ENCODE measurements around the gene PCOLCE2. TPM values are rescaled to one million over a fixed set of nuclear protein-coding genes. Genes with fewer than 3 reads are reported as not detected.

PCOLCE2 gene
- total RNA-seq, 1 experiment from 2014 or later: 1.5 TPM

DNA sequence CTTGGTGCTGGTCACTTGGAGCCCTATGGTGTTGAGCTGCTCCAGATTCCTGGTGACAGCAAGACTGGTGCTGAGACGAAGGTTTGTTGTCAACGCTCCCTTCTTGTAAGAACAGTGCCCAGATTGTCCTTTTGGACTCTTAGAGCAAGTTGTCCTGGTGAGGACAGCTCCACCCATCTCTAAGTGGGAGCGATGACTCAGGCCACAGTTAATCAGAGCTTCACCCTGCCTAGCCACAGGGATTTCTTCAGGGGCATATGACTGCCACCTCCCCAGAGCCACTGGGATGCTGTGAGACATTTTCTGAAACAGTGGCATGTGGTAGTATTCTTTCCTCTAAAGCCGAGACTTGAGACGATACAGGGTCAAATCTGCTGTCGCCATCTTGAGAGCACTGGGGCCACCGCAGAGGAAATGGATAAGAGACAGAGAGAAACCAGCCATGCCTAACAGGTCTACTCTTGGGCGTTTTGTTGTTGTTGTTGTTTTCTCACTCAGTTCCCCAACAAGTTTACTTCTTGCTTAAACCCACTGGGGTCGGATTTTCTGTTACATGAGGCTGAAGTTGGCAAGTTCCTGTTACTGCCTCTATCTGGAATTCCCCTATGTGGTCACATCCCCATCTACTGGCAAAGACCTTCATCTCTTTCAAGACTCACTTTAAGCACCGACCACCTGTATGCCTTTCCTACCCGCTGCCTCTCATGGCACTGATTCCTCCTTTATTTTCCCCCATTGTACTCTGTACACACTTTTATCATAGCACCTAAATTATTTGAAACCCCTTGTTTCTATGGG lies 16.0 kb upstream of the PCOLCE2 start:
- TF ChIP-seq CTCF (conservative IDR thresholded peaks at IDR 0.05): no peak
- TF ChIP-seq EZH2 (IDR thresholded peaks at IDR 0.05; ENCODE audit: low read depth): no peak
- no peaks in the 10 kb centered on the region for H3F3A ChIP-seq (ENCODE audit: insufficient read depth, low read depth)
- H3K4me3 ChIP-seq: no peak overlapping the region
- POLR2A ChIA-PET (ENCODE audit: unreplicated experiment): no interaction called here
- H2AFZ ChIP-seq: no peak overlapping the region
- no peaks in the 10 kb centered on the region for H3K9me2 ChIP-seq (ENCODE audit: insufficient read depth)
- H3K4me2 ChIP-seq: no peak overlapping the region
- intact Hi-C loops (cut with micrococcal nuclease; ENCODE audit: unreplicated experiment): loop anchor here (1.0 kb wide), 1 partner anchor 318 kb away; no protein-coding TSS in a partner anchor
- CTCF ChIA-PET: no interaction called here
- H4K20me1 ChIP-seq (ENCODE audit: insufficient read depth): no peaks in the 10 kb centered on the region
- no peaks in the 10 kb centered on the region for H3K79me2 ChIP-seq (ENCODE audit: low read depth)
- BruUV-seq (replicated peaks): no TSS peak
- no peaks in the 10 kb centered on the region for H3K9me3 ChIP-seq (ENCODE audit: insufficient read depth, low read depth)
- H3K4me1 ChIP-seq (replicated peaks; ENCODE audit: insufficient read depth): no peaks in the 10 kb centered on the region
- peak in 1 of 2 experiments; percentile 21 for DNase-seq
- no peaks in the 10 kb centered on the region for H3K36me3 ChIP-seq (ENCODE audit: low read depth)
- no peaks in the 10 kb centered on the region for H3K27me3 ChIP-seq (ENCODE audit: insufficient read depth, low read depth)
- no peak overlapping the region for H3K27ac ChIP-seq

GRCh38 chr3:142902356-142902755 lies 13.5 kb upstream of the PCOLCE2 start:
- BruUV-seq (replicated peaks): no TSS peak
- H3K79me2 ChIP-seq (ENCODE audit: low read depth): no peaks in the 10 kb centered on the region
- H4K20me1 ChIP-seq (ENCODE audit: insufficient read depth): no peaks in the 10 kb centered on the region
- H3K27me3 ChIP-seq (ENCODE audit: insufficient read depth, low read depth): no peaks in the 10 kb centered on the region
- ChIA-PET CTCF (no interaction called here), POLR2A (ENCODE audit: unreplicated experiment) (no interaction called here)
- no peaks in the 10 kb centered on the region for H3K36me3 ChIP-seq (ENCODE audit: low read depth)
- TF ChIP-seq CTCF (conservative IDR thresholded peaks at IDR 0.05) (no peak), EZH2 (IDR thresholded peaks at IDR 0.05; ENCODE audit: low read depth) (no peak)
- intact Hi-C loops (cut with micrococcal nuclease; ENCODE audit: unreplicated experiment): no loop called here
- H3K9me2 ChIP-seq (ENCODE audit: insufficient read depth): no peaks in the 10 kb centered on the region
- no peak overlapping the region for H3K27ac ChIP-seq
- H2AFZ ChIP-seq: no peak overlapping the region
- no peak for DNase-seq
- peaks cover 4% of the 10 kb centered on the region for H3K4me1 ChIP-seq (replicated peaks; ENCODE audit: insufficient read depth)
- H3K4me3 ChIP-seq: no peak overlapping the region
- H3F3A ChIP-seq (ENCODE audit: insufficient read depth, low read depth): no peaks in the 10 kb centered on the region; the same call in 1 of the 2 replicates
- no peaks in the 10 kb centered on the region for H3K9me3 ChIP-seq (ENCODE audit: insufficient read depth, low read depth)
- no peak overlapping the region for H3K4me2 ChIP-seq

- CTCF ChIA-PET: interaction anchor here (0.6 kb wide), 1 partner anchor 841 kb away, joined by 4 read pairs; no protein-coding TSS in a partner anchor
- POLR2A ChIA-PET (ENCODE audit: unreplicated experiment): no interaction called here
These were observed 9.7 kb upstream of the PCOLCE2 start for GRCh38 chr3:142898346-142899213.

More at GRCh38 chr3:142898346-142899213, 9.7 kb upstream of the PCOLCE2 start:
- Histone ChIP-seq H3K36me3 (ENCODE audit: low read depth) (no peaks in the 10 kb centered on the region), H3K4me3 (no peak overlapping the region), H3K9me2 (ENCODE audit: insufficient read depth) (no peaks in the 10 kb centered on the region), H3K4me2 (no peak overlapping the region), H3F3A (ENCODE audit: insufficient read depth, low read depth) (peaks cover 13% of the 10 kb centered on the region), H3K27me3 (ENCODE audit: insufficient read depth, low read depth) (no peaks in the 10 kb centered on the region), H3K9me3 (ENCODE audit: insufficient read depth, low read depth) (no peaks in the 10 kb centered on the region), H3K27ac (no peak overlapping the region), H4K20me1 (ENCODE audit: insufficient read depth) (no peaks in the 10 kb centered on the region), H2AFZ (no peak overlapping the region), H3K4me1 (replicated peaks; ENCODE audit: insufficient read depth) (peaks cover 18% of the 10 kb centered on the region), H3K79me2 (ENCODE audit: low read depth) (no peaks in the 10 kb centered on the region)
- DNase-seq: no peak
- no TSS peak for BruUV-seq (replicated peaks)
- TF ChIP-seq EZH2 (IDR thresholded peaks at IDR 0.05; ENCODE audit: low read depth): no peak
- TF ChIP-seq CTCF (conservative IDR thresholded peaks at IDR 0.05): no peak
- intact Hi-C loops (cut with micrococcal nuclease; ENCODE audit: unreplicated experiment): loop anchor here (5.0 kb wide), 1 partner anchor 56 kb away; no protein-coding TSS in a partner anchor

Data from PC-9 (cell line).